MM.1S (cell line): ENCODE measurements around the gene WFDC5.

Experiments
- DNase-seq: peaks from one replicate; pipeline ENCODE4 v3.0.0-alpha.2; 2015
- H2AFZ ChIP-seq: fragments of 300-600 bp; sonication (generic); 2 replicates; pipeline ENCODE4 v1.6.0; 2016; ENCODE audit warnings: antibody characterized with exemption, low read length
- H3F3A ChIP-seq: fragments of 300-600 bp; sonication (generic); 2 replicates; pipeline ENCODE4 v1.6.1; 2016; ENCODE audit warnings: mild to moderate bottlenecking, antibody characterized with exemption, low read length, moderate library complexity, mixed read lengths; ENCODE audit not compliant: insufficient read depth
- H3K27ac ChIP-seq: fragments of 300-600 bp; sonication (generic); 2 replicates; pipeline ENCODE4 v1.5.1; 2016; ENCODE audit warnings: mild to moderate bottlenecking, low read length
- H3K27me3 ChIP-seq: fragments of 300-600 bp; sonication (generic); replicated peaks from 2 replicates; pipeline ENCODE4 v1.6.0; 2016; ENCODE audit warnings: low read length; ENCODE audit not compliant: insufficient read depth
- H3K36me3 ChIP-seq: fragments of 300-600 bp; sonication (generic); replicated peaks from 2 replicates; pipeline ENCODE4 v1.6.1; 2016; ENCODE audit warnings: mild to moderate bottlenecking, low read length, mixed read lengths; ENCODE audit not compliant: insufficient read depth
- H3K4me1 ChIP-seq: fragments of 300-600 bp; sonication (generic); 2 replicates; pipeline ENCODE4 v1.6.1; 2016; ENCODE audit warnings: low read length, mixed read lengths
- H3K4me2 ChIP-seq: fragments of 300-600 bp; sonication (generic); 2 replicates; pipeline ENCODE4 v1.6.0; 2016; ENCODE audit warnings: low read depth, low read length
- H3K4me3 ChIP-seq: fragments of 300-600 bp; sonication (generic); 2 replicates; pipeline ENCODE4 v1.5.1; 2016; ENCODE audit warnings: low read length, mixed read lengths
- H3K79me2 ChIP-seq: fragments of 300-600 bp; sonication (generic); 2 replicates; pipeline ENCODE4 v1.6.1; 2016; ENCODE audit warnings: mixed run types, low read length, mixed read lengths
- H3K9ac ChIP-seq: fragments of 300-600 bp; sonication (generic); 2 replicates; pipeline ENCODE4 v1.6.1; 2016; ENCODE audit warnings: low read length, mixed read lengths
- H3K9me2 ChIP-seq: fragments of 300-600 bp; sonication (generic); replicated peaks from 2 replicates; pipeline ENCODE4 v1.6.1; 2016; ENCODE audit warnings: mild to moderate bottlenecking, low read length, mixed read lengths; ENCODE audit not compliant: insufficient read depth
- H3K9me3 ChIP-seq: fragments of 300-600 bp; sonication (generic); replicated peaks from 2 replicates; pipeline ENCODE4 v1.6.1; 2016; ENCODE audit warnings: mild to moderate bottlenecking, low read length, mixed read lengths; ENCODE audit not compliant: insufficient read depth
- H4K20me1 ChIP-seq: fragments of 300-600 bp; sonication (generic); 2 replicates; pipeline ENCODE4 v1.6.1; 2016; ENCODE audit warnings: mild to moderate bottlenecking, low read length, moderate library complexity, mixed read lengths; ENCODE audit not compliant: insufficient read depth
- EZH2 ChIP-seq: fragments of 300-600 bp; sonication (generic); optimal IDR thresholded peaks from 2 replicates; pipeline ENCODE3; 2017; ENCODE audit warnings: low read depth, mild to moderate bottlenecking, antibody characterized with exemption, low read length, mixed read lengths
- EZH2phosphoT487 ChIP-seq: fragments of 300-600 bp; sonication (generic); IDR thresholded peaks from 2 replicates; pipeline ENCODE4 v1.6.1; 2018; ENCODE audit warnings: antibody characterized with exemption, low read length
- TF ChIP-seq, protein P1 (sequence below): fragments of 300-600 bp; sonication (generic); IDR thresholded peaks from 2 replicates; pipeline ENCODE4 v1.5.1; 2016; ENCODE audit warnings: antibody characterized with exemption, low read length, mixed read lengths

WFDC5 gene

DNA sequence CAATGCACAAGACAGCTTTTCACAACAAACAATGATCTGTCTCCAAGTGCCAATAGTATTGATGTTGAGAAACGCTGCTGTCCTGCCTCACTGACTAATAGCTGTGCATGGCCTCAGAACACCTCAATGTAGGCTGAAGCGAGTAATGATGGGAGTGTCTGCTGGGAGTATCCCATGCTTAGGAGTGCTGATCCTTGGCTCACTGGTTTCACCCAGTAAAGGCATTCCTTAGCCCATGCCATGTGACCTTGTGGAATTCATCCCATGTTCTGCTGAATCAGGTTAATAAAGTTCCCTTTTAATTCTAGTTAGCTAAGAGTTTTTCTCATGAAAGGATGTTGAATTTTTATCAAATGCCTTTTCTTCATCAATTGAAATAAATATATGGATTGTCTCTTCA, 13.1 kb upstream of the WFDC5 start:
- H3F3A ChIP-seq = no peaks in the 10 kb centered on the region
- no peaks in the 10 kb centered on the region for H3K9me3 ChIP-seq
- TF ChIP-seq EZH2phosphoT487 = no peak
- TF ChIP-seq, protein P1, sequence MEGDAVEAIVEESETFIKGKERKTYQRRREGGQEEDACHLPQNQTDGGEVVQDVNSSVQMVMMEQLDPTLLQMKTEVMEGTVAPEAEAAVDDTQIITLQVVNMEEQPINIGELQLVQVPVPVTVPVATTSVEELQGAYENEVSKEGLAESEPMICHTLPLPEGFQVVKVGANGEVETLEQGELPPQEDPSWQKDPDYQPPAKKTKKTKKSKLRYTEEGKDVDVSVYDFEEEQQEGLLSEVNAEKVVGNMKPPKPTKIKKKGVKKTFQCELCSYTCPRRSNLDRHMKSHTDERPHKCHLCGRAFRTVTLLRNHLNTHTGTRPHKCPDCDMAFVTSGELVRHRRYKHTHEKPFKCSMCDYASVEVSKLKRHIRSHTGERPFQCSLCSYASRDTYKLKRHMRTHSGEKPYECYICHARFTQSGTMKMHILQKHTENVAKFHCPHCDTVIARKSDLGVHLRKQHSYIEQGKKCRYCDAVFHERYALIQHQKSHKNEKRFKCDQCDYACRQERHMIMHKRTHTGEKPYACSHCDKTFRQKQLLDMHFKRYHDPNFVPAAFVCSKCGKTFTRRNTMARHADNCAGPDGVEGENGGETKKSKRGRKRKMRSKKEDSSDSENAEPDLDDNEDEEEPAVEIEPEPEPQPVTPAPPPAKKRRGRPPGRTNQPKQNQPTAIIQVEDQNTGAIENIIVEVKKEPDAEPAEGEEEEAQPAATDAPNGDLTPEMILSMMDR = no peak
- no peak for TF ChIP-seq EZH2
- H3K36me3 ChIP-seq = no peaks in the 10 kb centered on the region
- no peak for DNase-seq
- H2AFZ ChIP-seq = no peak overlapping the region
- H3K27me3 ChIP-seq = no peaks in the 10 kb centered on the region
- no peaks in the 10 kb centered on the region for H3K79me2 ChIP-seq
- no peak overlapping the region for H3K4me2 ChIP-seq
- no peak overlapping the region for H3K4me3 ChIP-seq
- no peaks in the 10 kb centered on the region for H3K9me2 ChIP-seq
- no peaks in the 10 kb centered on the region for H4K20me1 ChIP-seq
- H3K27ac ChIP-seq = no peak overlapping the region
- no peak overlapping the region for H3K9ac ChIP-seq
- H3K4me1 ChIP-seq = no peaks in the 10 kb centered on the region

DNA sequence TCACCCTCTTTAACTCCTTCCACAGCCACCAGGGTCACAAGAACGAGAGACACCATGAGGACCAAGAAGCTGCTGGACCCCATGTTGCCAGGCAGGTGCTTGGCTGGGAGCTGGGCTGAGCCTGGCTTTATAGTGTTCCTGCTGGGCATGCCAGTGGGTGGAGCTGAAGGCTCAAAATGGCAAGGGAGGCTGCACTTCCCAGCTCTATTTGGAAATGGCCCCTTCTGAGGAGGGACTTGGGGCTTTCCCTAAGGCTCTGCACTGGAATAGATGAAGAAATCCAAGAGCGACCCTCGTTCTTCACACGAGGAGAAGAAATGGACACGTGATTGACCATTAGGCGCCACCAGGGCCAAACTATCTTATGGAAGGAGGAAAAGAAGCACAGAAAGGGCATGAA, 9.4 kb upstream of the WFDC5 start, which contains the start of gene WFDC12:
Gene WFDC12, minus strand, starts transcription at position 101 of the 400 bp plus-strand sequence. Its CDS starts 18 bp downstream, at position 83.
- H3K27ac ChIP-seq = no peak within 1 kb of the TSS

DNA sequence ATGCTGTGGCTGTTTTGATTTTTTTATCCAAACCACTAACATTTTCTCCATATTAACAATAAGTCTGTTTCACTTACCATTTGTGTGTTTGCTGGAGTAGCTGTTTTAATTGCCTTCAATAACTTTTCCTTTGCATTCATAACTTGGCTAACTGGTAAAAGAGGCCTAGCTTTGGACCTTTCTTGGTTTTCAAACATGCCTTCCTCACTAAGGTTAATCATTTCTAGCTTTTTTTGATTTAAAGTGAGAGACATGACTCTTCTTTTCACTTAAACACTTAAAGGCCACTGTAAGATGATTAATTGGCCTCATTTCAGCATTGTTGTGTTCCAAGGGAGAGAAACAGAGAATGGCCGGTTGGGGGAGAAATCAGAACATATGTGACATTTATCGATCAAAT, 6.4 kb upstream of the WFDC5 start:
- TF ChIP-seq, protein P1 = no peak
- TF ChIP-seq EZH2phosphoT487 (no peak), EZH2 (no peak)
- Histone ChIP-seq H3K9me2 (no peaks in the 10 kb centered on the region), H4K20me1 (no peaks in the 10 kb centered on the region), H3K4me2 (no peak overlapping the region), H3K4me3 (no peak overlapping the region), H3K79me2 (no peaks in the 10 kb centered on the region), H2AFZ (no peak overlapping the region), H3K27me3 (no peaks in the 10 kb centered on the region; the same call in 1 of the 2 replicates), H3K27ac (no peak overlapping the region), H3K9ac (no peak overlapping the region), H3K36me3 (no peaks in the 10 kb centered on the region), H3K4me1 (no peaks in the 10 kb centered on the region), H3F3A (no peaks in the 10 kb centered on the region), H3K9me3 (no peaks in the 10 kb centered on the region)
- no peak for DNase-seq

More for the DNA sequence above, 9.4 kb upstream of the WFDC5 start, which contains the start of gene WFDC12:
- no peaks in the 10 kb centered on the region for H3K4me1 ChIP-seq
- no peaks in the 10 kb centered on the region for H3K79me2 ChIP-seq
- no peaks in the 10 kb centered on the region for H3K36me3 ChIP-seq
- H3K9me3 ChIP-seq = no peaks in the 10 kb centered on the region
- H3K27me3 ChIP-seq = no peaks in the 10 kb centered on the region
- DNase-seq = no peak
- H3K9me2 ChIP-seq = no peaks in the 10 kb centered on the region
- H3F3A ChIP-seq = no peaks in the 10 kb centered on the region
- H3K4me3 ChIP-seq = no peak within 1 kb of the TSS
- H3K9ac ChIP-seq = no peak within 1 kb of the TSS
- H4K20me1 ChIP-seq = no peaks in the 10 kb centered on the region
- no peak within 1 kb of the TSS for H3K4me2 ChIP-seq
- TF ChIP-seq, protein P1 = no peak
- TF ChIP-seq EZH2 (no peak), EZH2phosphoT487 (no peak)
- H2AFZ ChIP-seq = no peak within 1 kb of the TSS
